ENCODE results near the gene PDE4B.

The PDE4B gene

DNA sequence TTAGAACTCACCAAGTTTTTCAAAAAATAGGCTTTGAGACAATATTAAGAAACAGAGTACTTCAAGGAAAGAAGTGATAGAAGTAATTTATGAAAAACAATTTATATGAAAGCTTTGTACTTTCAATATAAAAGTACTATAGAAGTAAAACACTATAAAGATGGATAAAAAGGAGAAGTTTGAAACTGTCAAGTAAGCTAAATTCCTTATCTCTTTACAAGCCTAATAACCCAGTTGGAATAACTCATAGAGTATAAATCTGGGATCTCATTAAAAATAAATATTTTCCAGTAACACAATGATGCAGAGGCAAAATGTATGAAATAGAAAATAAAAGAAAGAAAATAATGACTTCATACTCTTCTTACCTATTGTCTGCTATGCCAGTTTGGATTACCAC, 232.5 kb downstream of the PDE4B start:
- H3K4me3 ChIP-seq (ENCODE audit: low read depth, low read length): no peak overlapping the region
- TF ChIP-seq, protein P1, sequence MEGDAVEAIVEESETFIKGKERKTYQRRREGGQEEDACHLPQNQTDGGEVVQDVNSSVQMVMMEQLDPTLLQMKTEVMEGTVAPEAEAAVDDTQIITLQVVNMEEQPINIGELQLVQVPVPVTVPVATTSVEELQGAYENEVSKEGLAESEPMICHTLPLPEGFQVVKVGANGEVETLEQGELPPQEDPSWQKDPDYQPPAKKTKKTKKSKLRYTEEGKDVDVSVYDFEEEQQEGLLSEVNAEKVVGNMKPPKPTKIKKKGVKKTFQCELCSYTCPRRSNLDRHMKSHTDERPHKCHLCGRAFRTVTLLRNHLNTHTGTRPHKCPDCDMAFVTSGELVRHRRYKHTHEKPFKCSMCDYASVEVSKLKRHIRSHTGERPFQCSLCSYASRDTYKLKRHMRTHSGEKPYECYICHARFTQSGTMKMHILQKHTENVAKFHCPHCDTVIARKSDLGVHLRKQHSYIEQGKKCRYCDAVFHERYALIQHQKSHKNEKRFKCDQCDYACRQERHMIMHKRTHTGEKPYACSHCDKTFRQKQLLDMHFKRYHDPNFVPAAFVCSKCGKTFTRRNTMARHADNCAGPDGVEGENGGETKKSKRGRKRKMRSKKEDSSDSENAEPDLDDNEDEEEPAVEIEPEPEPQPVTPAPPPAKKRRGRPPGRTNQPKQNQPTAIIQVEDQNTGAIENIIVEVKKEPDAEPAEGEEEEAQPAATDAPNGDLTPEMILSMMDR (IDR thresholded peaks at IDR 0.05; ENCODE audit: control insufficient read depth, extremely low read depth, insufficient read depth): no peak
- DNase-seq (ENCODE audit: low read depth): no peak

DNA sequence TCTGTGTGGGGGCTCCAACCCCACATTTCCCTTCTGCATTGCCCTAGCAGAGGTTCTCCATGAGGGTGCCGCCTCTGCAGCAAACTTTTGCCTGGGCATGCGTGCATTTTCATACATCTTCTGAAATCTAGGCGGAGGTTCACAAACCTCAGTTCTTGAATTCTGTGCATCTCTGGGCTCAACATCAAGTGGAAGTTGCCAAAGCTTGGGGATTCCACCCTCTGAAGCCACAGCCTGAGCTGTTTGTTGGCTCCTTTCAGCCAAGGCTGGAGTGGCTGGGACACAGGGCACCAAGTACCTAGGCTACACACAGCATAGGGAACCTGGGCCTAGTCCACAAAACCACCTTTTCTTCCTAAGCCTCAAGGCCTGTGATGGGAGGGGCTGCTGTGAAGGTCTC, 235.3 kb downstream of the PDE4B start:
- DNase-seq (ENCODE audit: low read depth): no peak
- TF ChIP-seq, protein P1 (IDR thresholded peaks at IDR 0.05; ENCODE audit: control insufficient read depth, extremely low read depth, insufficient read depth): no peak
- no peak overlapping the region for H3K4me3 ChIP-seq (ENCODE audit: low read depth, low read length)

DNA sequence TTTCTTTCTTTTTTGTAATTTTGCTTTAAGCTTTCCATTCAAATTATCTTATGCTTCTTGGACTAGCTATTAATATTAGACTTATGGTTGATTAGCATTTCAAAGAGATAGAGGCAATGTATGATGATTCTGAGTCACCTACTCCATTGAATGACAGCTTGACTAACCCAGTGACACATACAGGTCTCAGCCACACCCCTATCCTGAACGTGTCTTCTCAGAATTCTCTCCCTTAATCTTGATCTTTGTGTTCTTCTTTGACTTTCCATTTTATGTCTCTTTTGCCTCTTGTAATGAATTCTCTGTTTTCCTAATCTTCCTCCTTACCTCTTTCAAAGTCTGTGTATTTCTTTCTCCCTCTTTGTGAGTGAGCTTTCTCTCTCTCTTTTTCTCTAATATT, 241.1 kb downstream of the PDE4B start:
- DNase-seq (ENCODE audit: low read depth): no peak
- TF ChIP-seq, protein P1 (IDR thresholded peaks at IDR 0.05; ENCODE audit: control insufficient read depth, extremely low read depth, insufficient read depth): no peak
- H3K4me3 ChIP-seq (ENCODE audit: low read depth, low read length): no peak overlapping the region

- TF ChIP-seq, protein P1 (IDR thresholded peaks at IDR 0.05; ENCODE audit: control insufficient read depth, extremely low read depth, insufficient read depth): no peak
- DNase-seq (ENCODE audit: low read depth): no peak
- no peak overlapping the region for H3K4me3 ChIP-seq (ENCODE audit: low read depth, low read length)
Measured at GRCh38 chr1:66035616-66036245, 243.0 kb downstream of the PDE4B start.

GRCh38 chr1:66041654-66042053, 249.0 kb downstream of the PDE4B start:
- DNase-seq (ENCODE audit: low read depth): no peak
- no peak overlapping the region for H3K4me3 ChIP-seq (ENCODE audit: low read depth, low read length)
- TF ChIP-seq, protein P1 (IDR thresholded peaks at IDR 0.05; ENCODE audit: control insufficient read depth, extremely low read depth, insufficient read depth): no peak

- peak; percentile 13 for DNase-seq (ENCODE audit: low read depth)
- no peak overlapping the region for H3K4me3 ChIP-seq (ENCODE audit: low read depth, low read length)
- TF ChIP-seq, protein P1 (IDR thresholded peaks at IDR 0.05; ENCODE audit: control insufficient read depth, extremely low read depth, insufficient read depth): no peak
Measured at GRCh38 chr1:66043186-66043585, 250.5 kb downstream of the PDE4B start.

DNA sequence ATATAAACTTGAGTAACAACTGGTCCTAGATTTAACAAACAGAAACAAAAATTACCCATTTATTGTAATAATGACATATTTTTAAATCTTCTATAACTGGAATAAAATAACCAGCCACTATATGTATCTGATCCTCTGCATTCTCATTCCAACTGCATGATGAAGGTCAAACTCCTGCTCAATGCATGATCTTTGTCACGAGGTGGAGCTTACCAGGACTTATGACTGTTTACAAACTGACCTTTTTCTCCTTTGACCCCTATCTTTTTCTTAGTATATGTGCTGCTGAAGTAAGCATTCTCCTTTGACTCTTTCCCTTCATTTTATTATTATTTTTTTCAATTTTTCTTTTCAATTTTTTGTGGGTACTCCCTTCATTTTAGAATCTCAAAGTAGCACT, 252.2 kb downstream of the PDE4B start:
- TF ChIP-seq, protein P1 (IDR thresholded peaks at IDR 0.05; ENCODE audit: control insufficient read depth, extremely low read depth, insufficient read depth): no peak
- DNase-seq (ENCODE audit: low read depth): no peak
- H3K4me3 ChIP-seq (ENCODE audit: low read depth, low read length): no peak overlapping the region

Measured in LNCaP clone FGC (cell line).